HL-60/S4 treated with phorbol 12-myristate 13-acetate at 8.2 ng/mL for 4 days and 3 days (cell line): ENCODE data around the gene FAAP100.

Experiments
- in situ Hi-C: fragments of 300-500 bp; cut with MboI; formaldehyde crosslinking; loops from 2 replicates; pipeline ENCODE4 v1.15.0; 2022; ENCODE audit warnings: low sequenced_read_pairs

The FAAP100 gene

GRCh38 chr17:81513372-81513752, 38.8 kb downstream of the FAAP100 start:
- in situ Hi-C loops: no loop called here

DNA sequence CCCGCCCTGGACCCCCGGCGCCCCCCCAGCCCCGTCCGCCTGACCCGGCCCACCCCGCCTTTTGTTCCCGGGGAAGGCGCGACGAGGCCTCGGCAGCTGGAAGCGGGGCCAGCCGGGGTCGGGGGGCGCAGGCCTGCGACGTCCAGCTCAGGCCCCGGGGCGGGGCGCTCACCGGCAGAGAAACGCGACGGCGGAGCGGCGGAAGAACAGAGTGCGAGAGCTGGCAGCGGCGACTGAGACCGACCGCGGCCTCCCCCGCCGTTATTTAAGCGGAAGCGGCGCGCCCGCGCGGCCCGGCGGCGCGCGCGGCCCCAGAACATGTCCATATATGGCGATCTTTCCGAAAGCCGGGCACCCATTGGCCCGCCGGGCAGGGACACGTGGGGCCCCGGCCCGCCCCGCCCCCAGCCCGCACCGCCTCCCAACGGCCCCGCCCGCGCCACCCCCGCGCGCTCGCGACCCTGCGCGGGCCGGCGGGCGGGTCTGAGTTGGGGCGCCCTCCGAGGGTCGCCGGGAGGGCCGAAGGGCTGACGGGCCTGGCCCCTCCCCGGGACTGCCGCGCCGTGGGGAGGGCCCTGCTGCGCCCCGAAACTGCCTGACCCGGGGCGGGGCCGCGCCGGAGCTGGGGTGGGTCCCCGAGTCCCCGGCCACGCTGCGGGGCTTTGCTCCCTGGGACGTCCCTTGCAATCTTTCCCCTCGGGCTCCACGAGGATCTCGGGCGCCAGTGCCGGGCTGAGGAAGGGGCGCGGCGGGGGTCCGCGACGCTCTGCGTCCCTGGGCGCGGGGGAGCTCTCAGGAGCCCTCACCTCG, 39.4 kb downstream of the FAAP100 start, which contains the start of gene ACTG1:
TSS of gene ACTG1 (minus strand) at position 238 of the 810 bp plus-strand sequence. CDS start 445 bp downstream, outside the sequence.
- in situ Hi-C loops: no loop called here

- in situ Hi-C loops: no loop called here
Measured at GRCh38 chr17:81511804-81512561, 40.2 kb downstream of the FAAP100 start.

DNA sequence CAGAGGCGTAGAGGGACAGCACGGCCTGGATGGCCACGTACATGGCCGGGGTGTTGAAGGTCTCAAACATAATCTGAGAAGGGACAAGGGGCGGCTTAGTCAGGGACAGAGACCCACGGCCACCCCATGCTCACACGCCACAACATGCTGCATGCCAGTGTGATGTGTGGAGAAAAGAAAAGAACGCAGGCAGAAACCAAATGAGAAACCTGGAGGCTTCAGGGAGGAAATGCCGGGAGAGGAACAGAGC, 40.7 kb downstream of the FAAP100 start:
- in situ Hi-C loops: no loop called here

- in situ Hi-C loops: no loop called here
Measured at GRCh38 chr17:81510785-81511553, 41.2 kb downstream of the FAAP100 start.

GRCh38 chr17:81509972-81510784, 42.0 kb downstream of the FAAP100 start:
- in situ Hi-C loops: no loop called here

DNA sequence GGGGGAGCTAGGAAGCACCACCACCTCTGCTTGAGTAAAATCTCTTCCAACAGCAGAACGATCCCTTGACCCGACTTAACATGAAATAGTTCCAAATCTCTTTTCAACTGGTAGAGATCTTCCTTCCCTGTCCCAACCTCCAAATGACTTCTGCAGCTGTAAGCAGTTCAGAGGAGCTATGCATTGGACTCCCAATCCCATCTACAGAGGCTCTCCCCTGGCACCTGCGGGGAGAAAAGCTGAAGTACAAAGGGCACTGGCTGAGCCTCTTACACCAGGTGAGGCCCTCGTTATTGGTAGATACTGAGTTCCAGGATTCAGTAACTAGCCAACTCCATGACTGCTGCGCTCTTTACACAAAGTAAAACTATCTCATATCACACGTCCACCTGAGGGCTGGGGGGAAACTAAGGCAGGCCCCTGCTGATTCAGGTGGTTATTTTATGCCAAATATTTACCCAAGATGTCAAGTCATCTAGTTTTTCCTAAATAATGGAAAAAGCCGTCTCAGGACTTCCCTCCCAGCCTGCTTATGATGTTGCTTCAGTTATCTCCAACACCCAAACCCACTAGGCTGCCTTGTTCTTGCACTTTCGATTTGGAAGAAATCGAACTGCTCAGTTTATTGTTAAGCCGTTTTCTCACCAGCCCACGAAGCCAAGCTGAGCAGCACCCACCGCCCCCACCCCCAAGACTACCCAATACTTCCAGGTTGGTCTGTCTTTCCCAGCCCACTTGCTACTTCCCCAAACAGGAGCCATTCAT, 42.8 kb downstream of the FAAP100 start:
- in situ Hi-C loops: no loop called here

DNA sequence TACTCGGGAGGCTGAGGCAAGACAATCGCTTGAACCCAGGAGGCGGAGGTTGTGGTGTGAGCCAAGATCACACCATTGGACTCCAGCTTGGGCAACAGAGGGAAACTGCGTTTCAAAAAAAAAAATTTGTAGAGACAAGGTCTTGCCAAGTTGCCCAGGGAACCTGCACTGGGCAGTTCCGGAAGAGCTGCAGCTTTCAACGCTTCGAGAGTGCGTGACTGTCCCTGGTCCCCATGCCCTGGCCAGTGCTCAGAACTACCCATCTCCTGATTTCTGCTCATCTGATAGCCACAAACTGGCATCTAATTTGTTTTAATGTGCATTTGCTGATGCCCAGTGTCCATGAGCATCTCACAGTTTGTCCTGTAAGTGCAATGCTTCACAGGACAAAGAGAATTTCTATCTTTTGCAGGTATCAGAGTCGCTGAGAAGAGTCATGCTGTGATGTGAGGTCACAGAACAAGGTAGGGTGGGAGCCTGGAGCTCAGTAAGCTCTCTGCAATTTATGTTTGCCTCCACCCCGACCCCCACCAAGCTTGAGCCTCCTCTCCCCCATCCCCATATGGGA, 43.4 kb downstream of the FAAP100 start:
- in situ Hi-C loops: no loop called here

DNA sequence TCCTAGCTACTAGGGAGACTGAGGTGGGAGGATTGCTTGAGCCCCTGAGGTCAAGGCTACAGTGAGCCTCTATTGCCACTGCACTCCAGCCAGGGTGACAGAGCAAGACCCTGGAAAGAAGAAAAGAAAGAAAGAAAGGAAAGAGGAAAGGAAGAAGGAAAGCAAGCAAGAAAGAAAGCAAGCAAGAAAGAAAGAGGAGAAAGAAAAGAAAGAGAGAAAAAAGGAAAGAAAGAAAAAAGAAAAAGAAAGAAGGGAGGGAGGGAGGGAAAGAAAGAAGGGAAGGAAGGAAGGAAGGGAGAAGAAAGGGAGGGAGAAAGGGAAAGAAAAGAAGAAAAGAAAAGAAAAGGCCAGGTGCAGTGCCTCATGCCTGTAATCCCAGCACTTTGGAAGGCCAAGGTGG, 48.5 kb downstream of the FAAP100 start:
- in situ Hi-C loops: no loop called here

GRCh38 chr17:81502471-81503017, 49.6 kb downstream of the FAAP100 start:
- in situ Hi-C loops: no loop called here

GRCh38 chr17:81500047-81500446, 52.1 kb downstream of the FAAP100 start:
- in situ Hi-C loops: no loop called here

DNA sequence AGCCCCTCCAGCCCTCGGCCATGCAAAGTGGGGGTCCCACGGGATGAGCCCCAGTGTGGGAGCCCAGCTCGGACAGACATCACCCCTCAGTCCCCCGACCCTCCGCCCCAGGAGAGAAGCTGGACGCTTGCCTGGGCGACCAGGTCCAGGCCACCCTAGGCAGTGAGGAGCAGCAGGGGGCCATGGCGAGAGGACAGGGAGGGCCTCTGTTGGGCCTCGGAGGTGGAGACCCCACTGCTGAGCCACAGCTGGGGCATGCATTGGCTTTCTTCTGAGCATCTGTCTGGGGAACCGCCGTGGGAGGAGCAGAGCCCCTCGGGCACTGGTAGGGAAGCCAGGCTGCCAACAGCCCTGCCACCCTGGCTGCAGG, 52.6 kb downstream of the FAAP100 start:
- in situ Hi-C loops: no loop called here

- in situ Hi-C loops: no loop called here
Measured at GRCh38 chr17:81498953-81499600, 53.1 kb downstream of the FAAP100 start.

GRCh38 chr17:81494626-81495377, 57.4 kb downstream of the FAAP100 start:
- in situ Hi-C loops: no loop called here

- in situ Hi-C loops: no loop called here
Measured at GRCh38 chr17:81493198-81494038, 58.7 kb downstream of the FAAP100 start.

DNA sequence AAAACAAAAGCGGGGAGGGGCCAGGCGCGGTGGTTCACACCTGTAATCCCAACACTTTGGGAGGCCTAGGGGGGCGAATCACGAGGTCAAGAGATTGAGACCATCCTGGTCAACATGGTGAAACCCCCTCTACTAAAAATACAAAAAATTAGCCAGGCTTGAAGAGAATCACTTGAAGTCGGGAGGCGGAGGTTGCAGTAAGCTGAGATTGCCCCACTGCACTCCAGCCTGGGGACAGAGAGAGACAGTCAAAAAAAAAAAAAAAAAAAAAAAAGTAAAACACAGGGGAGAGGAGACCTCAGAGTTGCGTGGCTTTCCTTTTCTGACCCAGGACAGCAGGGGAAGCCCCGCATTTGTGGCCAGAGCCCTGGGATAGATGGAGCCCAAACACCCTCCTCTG, 59.4 kb downstream of the FAAP100 start:
- in situ Hi-C loops: no loop called here

- in situ Hi-C loops: no loop called here
Measured at GRCh38 chr17:81492202-81492601, 60.0 kb downstream of the FAAP100 start.
